Thoracic aorta (tissue), 2 donors: ENCODE results near the gene FAM13C. TPM values are rescaled to one million over a fixed set of nuclear protein-coding genes. Genes with fewer than 3 reads are reported as not detected.
"Not testable (repeated sequence)": the region's sequence is repeated elsewhere in the genome, so short reads cannot be mapped to it uniquely, and the experiment has no call there.

Experiments
- ATAC-seq: fragments of 150-250 bp; one replicate; pipeline ENCODE4 v1.8.0; 2017; ENCODE audit warnings: low read depth; ENCODE audit not compliant: insufficient number of reproducible peaks, low FRiP score
- DNase-seq: peaks from one replicate; pipeline ENCODE4 v3.0.0-alpha.2; 2020; ENCODE audit warnings: low spot score
- H3K27ac ChIP-seq, 2 donors: fragments of 200-600 bp; sonication (generic); 1 replicate in 1 of 2; 2 replicates in 1 of 2; pipeline ENCODE4 v1.5.1; 2016; ENCODE audit warnings: mild to moderate bottlenecking in 2 of 2, moderate library complexity in 2 of 2
- H3K27me3 ChIP-seq: fragments of 200-600 bp; sonication (generic); replicated peaks from 2 replicates; pipeline ENCODE4 v1.6.0; 2016; ENCODE audit warnings: mild to moderate bottlenecking; ENCODE audit not compliant: insufficient read depth
- H3K36me3 ChIP-seq: fragments of 200-600 bp; sonication (generic); one replicate; pipeline ENCODE4 v1.5.1; 2016
- H3K4me1 ChIP-seq, 2 donors: fragments of 200-600 bp; sonication (generic); 1 replicate in 1 of 2; 2 replicates in 1 of 2; pipeline versions ENCODE4 v1.5.1 to v1.6.0; 2016; ENCODE audit warnings: low read depth in 2 of 2, mild to moderate bottlenecking in 1 of 2; ENCODE audit not compliant: control insufficient read depth in 1 of 2
- H3K4me3 ChIP-seq: fragments of 200-600 bp; sonication (generic); 2 replicates; pipeline ENCODE4 v1.5.1; 2016; ENCODE audit warnings: mild to moderate bottlenecking
- H3K9me3 ChIP-seq: fragments of 200-600 bp; sonication (generic); 2 replicates; pipeline ENCODE4 v1.5.1; 2016
- CTCF ChIP-seq: fragments of 200-600 bp; sonication (generic); IDR thresholded peaks from one replicate; pipeline ENCODE4 v1.5.1; 2019; ENCODE audit warnings: antibody characterized with exemption
- total RNA-seq, 2 donors: library from RNA; depleted of rRNA; stranded (reverse); fragments of >200 nt; gene quantifications; one replicate each; pipeline versions ENCODE4 v1.1.0 to v1.2.3, GENCODE V29; 2016

The FAM13C gene
- total RNA-seq, 2 donors from 2014 or later = 20.4 to 30.9 TPM

GRCh38 chr10:59227136-59227673 is 135.1 kb downstream of the FAM13C start:
- Histone ChIP-seq H3K4me3 (no peak overlapping the region), H3K36me3 (no peaks in the 10 kb centered on the region), H3K4me1 (no peaks in the 10 kb centered on the region), H3K27ac (no peak overlapping the region), H3K27me3 (no peaks in the 10 kb centered on the region), H3K9me3 (no peaks in the 10 kb centered on the region)
- no peak for ATAC-seq
- no peak for DNase-seq
- no peak for TF ChIP-seq CTCF

GRCh38 chr10:59225211-59225610 is 137.1 kb downstream of the FAM13C start:
- ATAC-seq (no peak), DNase-seq (no peak)
- TF ChIP-seq CTCF = no peak
- Histone ChIP-seq H3K27ac (no peak overlapping the region), H3K4me1 (no peaks in the 10 kb centered on the region), H3K27me3 (no peaks in the 10 kb centered on the region), H3K4me3 (no peak overlapping the region), H3K9me3 (no peaks in the 10 kb centered on the region), H3K36me3 (no peaks in the 10 kb centered on the region)

GRCh38 chr10:59223597-59223996 is 138.8 kb downstream of the FAM13C start:
- not testable (repeated sequence) for H3K4me3 ChIP-seq, DNase-seq, H3K4me1 ChIP-seq, H3K36me3 ChIP-seq, H3K27ac ChIP-seq, H3K9me3 ChIP-seq, H3K27me3 ChIP-seq, ATAC-seq

- Histone ChIP-seq H3K36me3 (no peaks in the 10 kb centered on the region), H3K9me3 (no peaks in the 10 kb centered on the region), H3K4me1 (no peaks in the 10 kb centered on the region), H3K27ac (no peak overlapping the region), H3K27me3 (no peaks in the 10 kb centered on the region), H3K4me3 (no peak overlapping the region)
- DNase-seq (no peak), ATAC-seq (no peak)
- no peak for TF ChIP-seq CTCF
Observed at GRCh38 chr10:59222788-59223187, 139.6 kb downstream of the FAM13C start.

GRCh38 chr10:59216178-59216869 is 146.0 kb downstream of the FAM13C start:
- Histone ChIP-seq H3K4me3 (no peak overlapping the region), H3K27me3 (no peaks in the 10 kb centered on the region), H3K9me3 (no peaks in the 10 kb centered on the region), H3K27ac (no peak overlapping the region), H3K4me1 (no peaks in the 10 kb centered on the region), H3K36me3 (no peaks in the 10 kb centered on the region)
- DNase-seq = no peak
- TF ChIP-seq CTCF = no peak
- ATAC-seq = no peak

- no peak for TF ChIP-seq CTCF
- no peak overlapping the region for H3K27ac ChIP-seq
- no peaks in the 10 kb centered on the region for H3K9me3 ChIP-seq
- H3K36me3 ChIP-seq = no peaks in the 10 kb centered on the region
- H3K4me1 ChIP-seq = no peaks in the 10 kb centered on the region
- H3K27me3 ChIP-seq = no peaks in the 10 kb centered on the region
- H3K4me3 ChIP-seq = no peak overlapping the region
- ATAC-seq (no peak), DNase-seq (no peak)
Observed at GRCh38 chr10:59214160-59214559, 148.2 kb downstream of the FAM13C start.
